IMR-90 (cell line): ENCODE measurements around the gene JMJD1C. TPM values are rescaled to one million over a fixed set of nuclear protein-coding genes. Genes with fewer than 3 reads are reported as not detected.

Experiments
- ATAC-seq: fragments of 200-7000 bp; cut with Tn5 transposase; 2 replicates; pipeline ENCODE4 v1.9.1; 2020; ENCODE audit warnings: low read depth, mild to moderate bottlenecking, moderate library complexity
- BruUV-seq: library from RNA; stranded (reverse); fragments of 400-500 nt; replicated peaks from 2 replicates; lab custom pipeline; 2021; lab: Mats Ljungman, UMichigan
- CTCF ChIA-PET: fragments of 300-600 bp; formaldehyde crosslinking; extraction: SDS; loops from one replicate; lab custom pipeline; 2021; ENCODE audit warnings: antibody characterized with exemption; lab: Yijun Ruan, JAX
- POLR2A ChIA-PET: fragments of 300-600 bp; sonication (Branson Sonifier 250); formaldehyde crosslinking; loops from one replicate; lab custom pipeline; 2022; ENCODE audit warnings: antibody characterized with exemption; ENCODE audit not compliant: unreplicated experiment; lab: Charles Lee
- DNase-seq: peaks from one replicate; pipeline ENCODE4 v3.0.0; 2013
- H2AFZ ChIP-seq: replicated peaks from 2 replicates; pipeline ENCODE3; 2013; ENCODE audit warnings: low read length, mild to moderate bottlenecking; ENCODE audit not compliant: poor library complexity
- H2AK5ac ChIP-seq: 2 replicates; pipeline ENCODE4 v1.6.1; 2013; ENCODE audit warnings: low read depth, low read length, inconsistent platforms
- H2AK9ac ChIP-seq: replicated peaks from 2 replicates; pipeline ENCODE3; 2013; ENCODE audit warnings: mild to moderate bottlenecking, low read depth, low read length, moderate library complexity; ENCODE audit not compliant: poor library complexity
- H2BK120ac ChIP-seq: 2 replicates; pipeline ENCODE4 v1.6.1; 2013; ENCODE audit warnings: low read depth, low read length, inconsistent platforms
- H2BK15ac ChIP-seq: 3 replicates; pipeline ENCODE4 v1.6.1; 2013; ENCODE audit warnings: low read depth, low read length, inconsistent platforms
- H2BK20ac ChIP-seq: 2 replicates; pipeline ENCODE4 v1.6.1; 2013; ENCODE audit warnings: low read depth, mild to moderate bottlenecking, inconsistent platforms, low read length, moderate library complexity
- H2BK5ac ChIP-seq: 2 replicates; pipeline ENCODE4 v1.6.1; 2013; ENCODE audit warnings: mild to moderate bottlenecking, low read depth, low read length, inconsistent platforms; ENCODE audit not compliant: poor library complexity, severe bottlenecking
- H3K14ac ChIP-seq: replicated peaks from 2 replicates; pipeline ENCODE4 v1.6.1; 2013; ENCODE audit warnings: low read depth, low read length, inconsistent platforms
- H3K18ac ChIP-seq: 2 replicates; pipeline ENCODE4 v1.6.1; 2013; ENCODE audit warnings: low read depth, low read length, control low read depth
- H3K23ac ChIP-seq: 2 replicates; pipeline ENCODE4 v1.6.1; 2013; ENCODE audit warnings: low read depth, low read length, inconsistent platforms
- H3K27ac ChIP-seq: 2 replicates; pipeline ENCODE4 v1.5.1; 2013; ENCODE audit warnings: mild to moderate bottlenecking, control low read depth, low read length; ENCODE audit not compliant: insufficient read depth
- H3K27me3 ChIP-seq: 2 replicates; pipeline ENCODE4 v1.6.1; 2013; ENCODE audit warnings: low read length; ENCODE audit not compliant: control insufficient read depth, insufficient read depth
- H3K36me3 ChIP-seq: 2 replicates; pipeline ENCODE4 v1.6.1; 2013; ENCODE audit warnings: low read length, mixed read lengths; ENCODE audit not compliant: control insufficient read depth, insufficient read depth
- H3K4ac ChIP-seq: 2 replicates; pipeline ENCODE4 v1.6.1; 2013; ENCODE audit warnings: low read depth, low read length, inconsistent platforms
- H3K4me1 ChIP-seq: 2 replicates; pipeline ENCODE4 v1.6.1; 2013; ENCODE audit warnings: low read length, mixed read lengths; ENCODE audit not compliant: control insufficient read depth, insufficient read depth
- H3K4me2 ChIP-seq: 2 replicates; pipeline ENCODE4 v1.6.1; 2013; ENCODE audit warnings: low read depth, mild to moderate bottlenecking, control low read depth, low read length, moderate library complexity
- H3K4me3 ChIP-seq: 2 replicates; pipeline ENCODE4 v1.5.1; 2013; ENCODE audit warnings: low read depth, mild to moderate bottlenecking, control low read depth, low read length, moderate library complexity; ENCODE audit not compliant: insufficient read depth
- H3K56ac ChIP-seq: 2 replicates; pipeline ENCODE4 v1.6.1; 2013; ENCODE audit warnings: low read length, inconsistent platforms; ENCODE audit not compliant: insufficient read depth; ENCODE audit errors: extremely low read depth
- H3K79me1 ChIP-seq, 2 experiments: 2 replicates each; pipeline ENCODE4 v1.6.1; 2013; ENCODE audit warnings: low read length in 2 of 2, inconsistent platforms in 1 of 2, low read depth in 1 of 2
- H3K9ac ChIP-seq: 2 replicates; pipeline ENCODE4 v1.6.1; 2013; ENCODE audit warnings: low read depth, low read length, control low read depth
- H3K9me1 ChIP-seq: 2 replicates; pipeline ENCODE4 v1.6.1; 2013; ENCODE audit warnings: low read length, inconsistent platforms; ENCODE audit not compliant: insufficient read depth
- H3K9me3 ChIP-seq: 2 replicates; pipeline ENCODE4 v1.6.1; 2013; ENCODE audit warnings: low read length; ENCODE audit not compliant: control insufficient read depth, insufficient read depth
- H4K20me1 ChIP-seq: 2 replicates; pipeline ENCODE4 v1.6.1; 2013; ENCODE audit warnings: low read length, inconsistent platforms; ENCODE audit not compliant: insufficient read depth
- H4K5ac ChIP-seq: 2 replicates; pipeline ENCODE4 v1.6.1; 2013; ENCODE audit warnings: mild to moderate bottlenecking, low read depth, low read length, control low read depth
- H4K8ac ChIP-seq, 2 experiments: 2 replicates each; pipeline ENCODE4 v1.6.1; 2013; ENCODE audit warnings: low read depth in 2 of 2, low read length in 2 of 2, control low read depth in 1 of 2, inconsistent platforms in 1 of 2
- H4K91ac ChIP-seq: 2 replicates; pipeline ENCODE4 v1.6.1; 2013; ENCODE audit warnings: low read depth, low read length, inconsistent platforms; ENCODE audit not compliant: insufficient read depth
- BHLHE40 ChIP-seq: fragments of 150-350 bp; IDR thresholded peaks from 2 replicates; pipeline ENCODE4 v1.6.1; 2016; ENCODE audit warnings: mild to moderate bottlenecking, low read depth, low read length
- CEBPB ChIP-seq: IDR thresholded peaks from 2 replicates; pipeline ENCODE4 v1.6.1; 2012; ENCODE audit warnings: low read depth, low read length, improper control_type of control experiment
- FOS ChIP-seq: fragments of 150-350 bp; IDR thresholded peaks from 2 replicates; pipeline ENCODE4 v1.6.1; 2016; ENCODE audit warnings: low read depth, low read length
- MAFK ChIP-seq: IDR thresholded peaks from 2 replicates; pipeline ENCODE4 v1.6.1; 2012; ENCODE audit warnings: low read depth, low read length, improper control_type of control experiment
- MXI1 ChIP-seq: IDR thresholded peaks from 2 replicates; pipeline ENCODE4 v1.6.1; 2012; ENCODE audit warnings: low read depth, mild to moderate bottlenecking, low read length, moderate library complexity, borderline replicate concordance
- NFE2L2 ChIP-seq: fragments of 150-350 bp; IDR thresholded peaks from 2 replicates; pipeline ENCODE4 v1.6.1; 2016; ENCODE audit warnings: low read depth, mild to moderate bottlenecking, low read length
- RCOR1 ChIP-seq: IDR thresholded peaks from 2 replicates; pipeline ENCODE4 v1.6.1; 2012; ENCODE audit warnings: mild to moderate bottlenecking, low read length, improper control_type of control experiment; ENCODE audit not compliant: insufficient replicate concordance
- SMC3 ChIP-seq: fragments of 150-350 bp; IDR thresholded peaks from 2 replicates; pipeline ENCODE4 v1.6.1; 2016; ENCODE audit warnings: low read depth, mild to moderate bottlenecking, antibody characterized with exemption, low read length, moderate library complexity
- WGBS, 2 experiments: methylation state at CpG; one replicate each; pipeline versions ENCODE4 v1.1.5 to v1.1.7; 2013; ENCODE audit warnings: missing lambda C conversion rate in 2 of 2; ENCODE audit not compliant: insufficient read length in 1 of 2; ENCODE audit errors: extremely low coverage in 2 of 2; 5-methylcytosine and 5-hydroxymethylcytosine counted together
- dilution Hi-C: fragments of 300-500 bp; cut with HindIII; formaldehyde crosslinking; loops from one replicate; pipeline ENCODE4 v1.14.3; 2018; ENCODE audit warnings: low sequenced_read_pairs; ENCODE audit not compliant: unreplicated experiment
- in situ Hi-C: fragments of 300-500 bp; cut with MboI; formaldehyde crosslinking; loops from 3 replicates; pipeline ENCODE4 v1.14.3; 2019; ENCODE audit warnings: low sequenced_read_pairs, inconsistent platforms, mixed read lengths
- intact Hi-C: fragments of 100-400 bp; cut with micrococcal nuclease; formaldehyde crosslinking; loops from 2 replicates; pipeline ENCODE4 v1.10.0; 2022
- polyA plus RNA-seq, 3 experiments: library from polyadenylated mRNA; depleted of rRNA; stranded (reverse); fragments of >200 nt; gene quantifications; 2 replicates each; pipeline ENCODE4 v1.2.3, GENCODE V29; 2012; ENCODE audit warnings: low replicate concordance in 1 of 3
- total RNA-seq: library from RNA; depleted of rRNA; stranded (reverse); fragments of >200 nt; gene quantifications from 2 replicates; pipeline ENCODE4 v1.2.3, GENCODE V29; 2012

Gene JMJD1C
- total and polyA plus RNA-seq, 2 of the 4 experiments (the other 2 are of a cell fraction), result 15.6 to 96.8 TPM

GRCh38 chr10:63470928-63471327 is 5.2 kb upstream of the JMJD1C start:
- DNase-seq (no peak), ATAC-seq (no peak)
- no TSS peak for BruUV-seq
- ChIA-PET POLR2A (no interaction called here), CTCF (interaction anchor here (0.6 kb wide), 1 partner anchor 1206 kb away, joined by 3 read pairs; no protein-coding TSS in a partner anchor)
- Histone ChIP-seq H2AFZ (no peak overlapping the region), H3K4me3 (no peak overlapping the region), H3K18ac (no peak overlapping the region), H2BK15ac (no peak overlapping the region), H4K20me1 (peaks cover 12% of the 10 kb centered on the region; the same call in 1 of the 2 replicates), H2AK5ac (no peak overlapping the region), H3K14ac (no peak overlapping the region), H3K4me2 (no peak overlapping the region), H3K9ac (no peak overlapping the region), H3K56ac (no peak overlapping the region), H3K9me3 (no peaks in the 10 kb centered on the region), H2BK120ac (no peak overlapping the region), H3K36me3 (no peaks in the 10 kb centered on the region; the same call in 1 of the 2 replicates), H3K23ac (no peak overlapping the region), H3K27me3 (no peaks in the 10 kb centered on the region), H3K4ac (no peak overlapping the region), H2AK9ac (no peak overlapping the region), H3K9me1 (peaks cover 7% of the 10 kb centered on the region; the same call in 1 of the 2 replicates), H3K27ac (no peak overlapping the region), H4K5ac (no peak overlapping the region), H4K8ac (no peak overlapping the region), H3K4me1 (peaks cover 2% of the 10 kb centered on the region; the same call in 1 of the 2 replicates), H4K91ac (no peak overlapping the region), H2BK20ac (no peak overlapping the region), H2BK5ac (no peak overlapping the region), H3K79me1 (peaks cover 18 to 49% of the 10 kb centered on the region in 2 experiments)
- in situ Hi-C loops, result no loop called here
- WGBS, 2 experiments, result no CpG with 5 or more reads among the region's 3 CpGs
- dilution Hi-C loops, result no loop called here
- TF ChIP-seq FOS (no peak), NFE2L2 (no peak), BHLHE40 (no peak), CEBPB (no peak), RCOR1 (no peak), MXI1 (no peak), MAFK (0 out of 2 replicates have a peak, but pooled peaks have one; percentile 16), SMC3 (no peak)
- intact Hi-C loops, result no loop called here
